ENCODE data around the gene CALCOCO2.
"Not testable (repeated sequence)": the region's sequence is repeated elsewhere in the genome, so short reads cannot be mapped to it uniquely, and the experiment has no call there.

Gene CALCOCO2, protein sequence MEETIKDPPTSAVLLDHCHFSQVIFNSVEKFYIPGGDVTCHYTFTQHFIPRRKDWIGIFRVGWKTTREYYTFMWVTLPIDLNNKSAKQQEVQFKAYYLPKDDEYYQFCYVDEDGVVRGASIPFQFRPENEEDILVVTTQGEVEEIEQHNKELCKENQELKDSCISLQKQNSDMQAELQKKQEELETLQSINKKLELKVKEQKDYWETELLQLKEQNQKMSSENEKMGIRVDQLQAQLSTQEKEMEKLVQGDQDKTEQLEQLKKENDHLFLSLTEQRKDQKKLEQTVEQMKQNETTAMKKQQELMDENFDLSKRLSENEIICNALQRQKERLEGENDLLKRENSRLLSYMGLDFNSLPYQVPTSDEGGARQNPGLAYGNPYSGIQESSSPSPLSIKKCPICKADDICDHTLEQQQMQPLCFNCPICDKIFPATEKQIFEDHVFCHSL

DNA sequence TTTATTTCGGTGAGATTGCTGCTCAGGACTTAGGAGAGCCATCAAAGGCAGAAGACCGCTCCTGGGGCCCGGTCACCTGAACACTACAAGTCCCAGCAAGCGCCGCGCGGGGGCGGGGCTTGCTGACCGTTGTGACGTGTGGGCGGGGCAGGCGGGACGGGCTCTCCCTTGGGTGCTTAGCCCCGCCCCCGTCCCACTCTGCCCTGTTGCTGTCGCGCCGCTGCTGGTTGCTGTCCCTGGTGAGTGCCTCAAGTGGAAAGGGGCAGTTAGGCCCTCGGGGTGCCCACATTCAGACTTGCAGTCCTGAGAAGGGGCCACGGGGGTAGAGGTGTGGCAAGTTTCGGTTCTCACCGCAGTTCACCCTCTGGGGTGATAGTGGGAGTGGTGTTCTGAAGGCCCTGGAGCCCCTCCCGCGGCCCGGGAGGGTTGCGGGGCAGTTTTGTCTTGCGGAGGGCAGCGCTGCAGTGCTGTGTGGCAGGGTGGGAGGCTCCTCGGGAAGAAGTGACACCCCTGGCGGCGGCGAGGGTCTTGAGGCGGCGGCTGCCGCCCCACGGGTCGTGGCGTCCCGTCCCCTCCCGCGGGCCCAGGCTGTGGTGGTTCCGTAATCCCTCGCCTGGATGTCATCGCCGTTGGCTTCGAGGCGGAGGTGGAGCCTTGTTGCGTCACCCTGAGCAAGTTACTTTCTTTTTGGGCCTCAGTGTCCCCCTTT is at the start of gene CALCOCO2:
Gene CALCOCO2 (plus strand): TSS at position 196 of the 709 bp plus-strand sequence. CDS start 10,673 bp downstream, outside the sequence.
- DNase-seq (ENCODE audit: low read depth) = peak; percentile 75

DNA sequence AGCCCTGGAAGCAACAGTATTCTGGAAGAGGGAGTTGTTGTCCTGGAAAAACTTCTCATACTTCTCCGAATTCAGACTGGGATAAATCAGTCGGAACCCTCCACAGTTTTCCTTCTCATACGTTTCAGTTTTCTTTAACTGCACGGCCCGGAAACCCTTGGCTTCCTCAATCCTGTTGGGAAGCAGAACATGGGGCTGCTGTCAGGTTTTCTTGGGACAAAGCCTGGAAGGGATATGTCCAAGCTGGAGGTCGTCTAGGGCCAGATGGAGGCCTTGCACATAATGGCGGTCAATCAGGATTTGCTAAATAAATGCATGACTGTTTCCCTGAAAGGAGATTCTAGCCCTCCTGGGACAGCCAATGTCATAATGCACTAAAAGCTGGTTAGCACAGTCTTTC is 43.0 kb upstream of the CALCOCO2 start:
- no peak for DNase-seq (ENCODE audit: low read depth)

DNA sequence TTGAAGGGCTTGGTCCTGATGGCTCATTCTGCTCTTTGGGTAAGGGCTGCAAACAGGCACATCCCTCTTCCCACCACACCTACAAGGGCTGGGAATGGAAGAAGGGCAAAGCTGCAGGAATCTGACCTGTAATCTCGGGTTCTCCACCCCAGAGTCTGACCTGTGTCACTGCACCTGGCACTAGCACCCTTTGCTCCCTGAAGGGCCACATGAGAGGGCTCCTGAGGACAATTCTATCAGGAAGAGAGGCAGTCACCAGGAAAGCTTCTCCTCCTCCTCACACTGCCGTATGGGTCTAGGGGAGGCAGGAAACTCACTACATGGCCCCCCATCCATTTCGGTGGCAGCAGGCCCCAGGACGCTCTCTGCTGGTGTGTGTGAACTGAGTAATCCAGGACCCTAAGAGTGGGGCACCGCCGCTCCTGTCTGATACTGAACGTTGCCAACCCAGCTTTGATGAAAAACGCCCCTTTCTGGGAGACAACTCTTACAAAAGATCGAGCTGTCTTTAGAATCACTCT is 40.2 kb upstream of the CALCOCO2 start:
- no peak for DNase-seq (ENCODE audit: low read depth)

DNA sequence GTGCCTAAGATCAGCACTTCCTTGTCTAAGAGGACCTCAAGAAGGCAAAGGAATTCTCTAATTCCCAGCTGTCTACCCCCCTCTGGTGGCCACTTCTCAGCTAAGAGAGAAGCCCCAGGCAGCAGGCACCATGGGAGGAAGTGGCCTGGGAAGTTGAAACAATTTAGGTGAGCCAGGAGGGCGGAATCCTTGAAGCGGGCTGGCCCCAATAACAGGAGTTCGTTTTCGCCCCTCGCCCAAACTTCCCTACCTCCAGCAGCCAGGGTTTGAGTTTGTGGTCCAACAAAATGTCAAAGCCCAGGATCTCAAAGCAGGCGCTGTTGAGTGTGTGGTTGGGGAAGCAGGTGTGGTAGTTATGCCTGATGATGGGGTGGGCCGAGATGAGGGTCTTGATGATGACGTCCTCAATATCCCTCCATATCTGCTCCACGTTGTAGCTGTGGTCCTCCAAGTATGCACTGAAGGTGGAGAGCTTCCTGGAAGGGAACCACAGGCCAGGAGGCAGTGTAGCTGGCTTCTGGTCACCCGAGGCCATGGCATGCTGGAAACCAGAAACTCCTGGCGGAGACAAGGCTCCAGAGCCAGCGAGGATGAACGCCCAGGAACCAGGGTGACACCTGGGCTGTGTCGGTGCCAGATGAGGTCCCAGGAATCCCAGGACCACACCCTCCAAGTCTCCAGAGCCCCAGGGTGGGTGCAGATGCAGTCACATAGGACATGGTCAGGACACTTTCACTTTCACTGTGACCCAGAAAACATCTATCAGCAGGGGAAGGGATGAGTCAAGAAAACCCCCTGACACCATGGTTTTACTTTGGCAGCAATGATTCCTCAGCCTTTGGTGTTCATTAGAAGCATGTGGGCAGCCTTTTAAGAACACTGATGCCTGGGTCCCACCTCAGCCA is 39.5 kb upstream of the CALCOCO2 start:
- no peak for DNase-seq (ENCODE audit: low read depth)

DNA sequence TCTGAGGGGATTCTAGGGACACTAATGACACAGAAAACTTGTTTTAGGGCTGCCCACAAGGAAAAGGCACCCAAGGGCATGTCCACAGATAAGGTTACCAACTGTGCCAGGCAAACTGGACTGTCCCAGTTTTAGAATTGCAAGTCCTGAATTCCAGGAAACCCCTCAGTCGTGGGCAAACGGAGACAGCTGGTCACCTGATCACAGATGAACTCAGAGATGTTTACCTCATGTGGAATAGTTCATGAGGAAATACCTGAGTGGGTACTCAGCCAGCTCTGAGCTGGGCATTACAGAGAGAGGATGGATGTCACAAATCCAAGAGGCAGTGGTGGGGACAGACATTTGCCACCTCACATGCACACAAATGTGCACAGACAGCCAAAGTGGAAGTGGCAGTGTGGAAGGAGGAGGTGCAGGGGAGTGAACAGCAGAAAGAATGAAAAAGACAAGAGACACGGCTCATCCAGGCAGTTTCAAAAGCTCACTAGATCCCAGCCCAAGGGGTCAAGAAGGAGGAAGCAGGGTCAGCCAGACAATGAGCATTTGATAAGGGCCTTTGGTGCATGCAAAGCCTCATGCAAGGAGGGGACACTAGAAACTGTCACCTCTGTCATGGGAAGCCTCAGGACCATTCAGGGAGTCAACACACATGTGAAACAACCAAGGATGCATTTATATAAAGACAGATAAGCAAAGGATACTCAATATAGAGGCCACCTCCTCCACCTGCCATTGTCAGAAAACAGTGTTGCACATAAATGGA is 38.6 kb upstream of the CALCOCO2 start:
- DNase-seq (ENCODE audit: low read depth) = no peak

DNA sequence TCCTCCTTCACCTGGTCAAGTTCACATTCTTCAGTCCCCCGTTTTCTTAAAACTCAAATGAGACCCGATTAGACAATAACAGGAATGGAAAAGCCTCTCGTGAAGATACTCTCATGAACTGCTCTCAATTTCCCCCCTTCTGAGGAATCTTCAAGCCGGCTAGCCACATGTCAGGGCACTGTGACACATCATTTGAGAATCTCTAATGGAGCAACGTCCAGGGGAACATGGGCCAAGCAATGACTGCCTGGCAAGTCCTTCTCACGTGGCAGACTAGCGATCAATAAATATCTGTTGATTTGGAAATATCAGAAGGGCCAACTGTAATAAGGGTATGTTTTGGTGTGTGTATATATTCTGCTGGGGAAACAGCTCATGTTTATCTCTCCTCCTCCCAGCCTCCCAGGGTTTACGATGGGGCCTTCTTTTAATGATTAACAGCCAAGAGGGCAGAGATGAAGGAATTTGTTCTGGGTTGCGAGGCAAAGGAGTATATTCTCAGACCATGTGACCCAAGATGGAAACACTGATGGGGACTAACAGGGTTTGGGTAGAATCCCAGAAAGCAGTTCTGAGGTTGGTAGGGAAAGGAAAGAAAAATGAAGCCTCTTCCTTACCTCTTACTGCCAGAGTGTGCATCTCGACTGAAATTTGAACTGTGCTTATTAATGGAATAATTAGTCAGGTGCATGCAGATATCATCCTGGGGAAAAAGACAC is 35.2 kb upstream of the CALCOCO2 start:
- DNase-seq (ENCODE audit: low read depth) = no peak

DNA sequence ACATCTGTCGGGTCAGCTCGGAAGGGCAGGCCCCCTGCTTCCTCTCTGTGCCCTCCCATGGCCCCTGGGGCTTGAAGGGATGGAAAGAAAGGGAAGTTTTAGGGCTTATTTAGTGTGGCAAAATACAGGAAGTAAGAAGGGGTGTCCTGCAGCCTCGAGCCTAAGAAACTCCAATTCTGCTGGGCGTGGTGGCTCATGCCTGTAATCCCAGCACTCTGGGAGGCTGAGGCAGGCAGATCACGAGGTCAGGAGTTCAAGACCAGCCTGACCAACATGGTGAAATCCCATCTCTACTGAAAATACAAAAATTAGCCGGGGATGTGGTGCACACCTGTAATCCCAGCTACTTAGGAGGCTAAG is 34.7 kb upstream of the CALCOCO2 start:
- not testable (repeated sequence) for DNase-seq (ENCODE audit: low read depth)

DNA sequence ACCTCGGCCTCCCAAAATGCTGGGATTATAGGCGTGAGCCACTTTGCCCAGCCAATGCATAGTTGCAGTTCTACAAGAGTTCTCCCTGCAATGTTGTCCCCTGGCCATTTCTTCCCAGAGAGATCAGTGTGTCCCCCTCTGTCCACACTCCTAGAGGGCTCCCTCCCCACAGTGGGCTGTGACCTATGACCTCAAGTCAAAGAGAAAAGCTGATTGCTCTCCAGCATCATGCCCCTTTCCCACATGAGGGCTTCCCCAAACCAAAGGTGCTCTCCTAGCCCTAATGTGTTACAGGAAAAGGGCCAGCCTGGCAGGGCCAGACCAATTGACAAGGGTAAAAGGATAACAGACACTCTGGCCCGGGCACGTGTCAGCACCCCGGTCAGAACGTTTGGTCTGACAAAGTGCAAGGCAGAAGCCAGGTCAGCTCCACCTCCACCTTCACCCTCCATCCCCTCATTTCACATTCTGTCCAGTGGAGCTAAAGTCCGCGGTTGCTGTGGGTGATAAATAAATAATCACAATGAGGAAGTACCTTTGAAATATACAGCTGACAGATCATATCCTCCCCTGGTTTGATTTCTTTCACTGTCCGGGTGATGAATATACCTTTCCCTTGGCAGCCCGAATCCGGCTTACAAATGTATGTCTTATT is 31.6 kb upstream of the CALCOCO2 start:
- DNase-seq (ENCODE audit: low read depth) = no peak

DNA sequence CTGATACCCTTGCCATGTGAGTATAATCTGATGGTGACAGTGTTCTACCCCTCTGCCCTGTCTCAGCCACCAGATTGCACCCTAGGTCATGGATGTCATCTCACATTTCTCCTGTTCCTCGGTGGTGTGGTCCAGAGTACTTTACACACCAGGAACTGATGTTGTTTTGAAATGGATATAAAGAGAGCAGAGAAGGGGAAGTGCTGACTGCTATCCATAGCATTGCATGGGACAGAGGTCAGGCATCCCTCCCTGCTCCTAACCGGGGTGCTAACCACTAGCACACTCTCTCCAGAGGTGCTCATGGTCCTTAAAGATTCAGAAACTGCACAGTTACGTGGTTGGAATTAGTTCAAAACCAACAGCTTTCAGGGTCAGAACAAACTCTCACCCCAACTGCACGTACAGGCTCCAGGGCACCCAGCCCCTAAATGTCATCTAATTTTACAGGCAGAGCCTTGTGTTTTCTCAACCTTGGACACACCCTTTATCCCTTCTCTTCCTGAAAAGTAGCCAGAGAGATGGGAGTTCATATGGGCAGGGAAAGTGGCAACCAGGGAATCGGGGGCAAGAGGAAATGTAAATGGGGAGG is 30.1 kb upstream of the CALCOCO2 start:
- DNase-seq (ENCODE audit: low read depth) = no peak

DNA sequence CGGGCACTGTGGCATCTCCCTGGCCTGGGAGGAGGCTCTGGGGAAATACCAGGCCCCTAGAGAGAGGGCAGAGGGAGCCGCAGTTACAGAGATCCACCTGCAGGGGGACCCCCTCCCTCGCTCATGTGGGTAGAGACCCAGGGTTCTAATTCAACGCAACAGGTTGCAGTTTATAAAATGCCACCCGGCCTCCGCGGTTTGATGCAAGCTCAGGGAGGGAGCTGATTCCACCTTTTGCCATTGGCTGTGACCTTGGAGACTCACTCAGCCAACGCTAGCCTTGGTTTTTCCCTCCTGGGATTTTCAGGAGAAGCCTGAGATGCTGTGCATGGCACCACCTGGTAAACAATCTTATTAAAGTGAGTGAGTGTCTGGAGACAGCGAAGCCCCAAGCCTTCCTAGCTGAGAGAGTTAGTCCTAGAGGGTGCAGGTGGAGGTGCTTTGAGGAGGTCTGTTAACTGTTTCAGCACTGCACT is 25.9 kb upstream of the CALCOCO2 start:
- peak; percentile 46 for DNase-seq (ENCODE audit: low read depth)

DNA sequence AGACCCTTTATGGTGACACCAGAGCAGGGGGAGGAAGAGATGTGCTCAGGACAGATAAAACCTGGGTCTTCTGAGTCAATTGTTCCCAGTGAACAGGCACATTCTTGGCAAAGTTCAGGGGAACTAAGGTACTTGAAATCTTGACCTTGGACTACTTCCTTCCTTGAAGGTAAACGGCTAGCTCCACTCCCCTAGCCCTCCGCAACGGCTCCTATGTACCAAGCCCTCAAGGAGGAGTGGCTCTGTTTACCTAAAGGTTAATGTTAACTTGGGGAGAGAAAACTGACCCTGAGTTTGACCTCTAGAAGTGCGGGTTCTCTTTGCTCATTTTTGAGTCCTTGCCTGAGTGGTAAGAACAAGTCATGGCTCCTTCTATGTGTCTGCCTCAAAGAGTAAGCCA is 21.7 kb upstream of the CALCOCO2 start:
- no peak for DNase-seq (ENCODE audit: low read depth)

DNA sequence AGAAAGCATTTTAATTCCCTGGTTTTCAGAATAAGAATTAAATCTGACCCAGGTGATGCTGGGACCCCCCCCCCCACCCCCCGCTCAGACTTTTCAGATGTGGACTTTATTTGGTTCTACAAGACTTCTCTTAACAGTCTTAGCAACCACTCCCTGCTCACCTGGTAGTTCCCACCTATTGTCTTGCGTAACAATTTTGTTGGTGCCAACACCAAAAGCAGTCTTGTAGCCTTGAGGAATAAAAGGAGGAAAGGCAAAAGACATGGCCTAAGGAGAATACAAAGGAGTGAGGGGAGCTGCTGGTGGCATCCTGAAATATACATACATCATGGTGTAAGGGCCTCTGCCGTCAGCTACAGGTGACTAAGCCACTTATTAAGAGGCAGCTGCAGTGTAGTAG is 18.8 kb upstream of the CALCOCO2 start:
- no peak for DNase-seq (ENCODE audit: low read depth)

DNA sequence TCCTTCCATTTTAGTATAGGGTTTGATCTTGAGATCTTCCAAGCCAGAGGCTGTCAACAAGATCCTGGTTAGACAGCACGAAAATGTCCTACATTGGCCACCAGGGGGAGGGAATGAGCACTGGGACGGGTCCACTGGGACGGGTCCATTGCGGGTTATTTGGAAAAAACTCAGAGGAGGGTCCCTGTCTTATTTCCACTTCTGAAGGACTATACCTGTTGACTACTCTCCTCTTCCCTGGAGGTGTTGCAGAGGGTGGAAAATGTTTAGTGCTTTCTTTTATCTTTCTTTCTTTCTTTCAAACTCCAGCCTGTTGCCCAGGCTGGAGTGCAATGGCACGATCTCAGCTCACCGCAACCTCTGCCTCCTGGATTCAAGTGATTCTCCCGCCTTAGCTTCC is 16.3 kb upstream of the CALCOCO2 start:
- peak; percentile 45 for DNase-seq (ENCODE audit: low read depth)

DNA sequence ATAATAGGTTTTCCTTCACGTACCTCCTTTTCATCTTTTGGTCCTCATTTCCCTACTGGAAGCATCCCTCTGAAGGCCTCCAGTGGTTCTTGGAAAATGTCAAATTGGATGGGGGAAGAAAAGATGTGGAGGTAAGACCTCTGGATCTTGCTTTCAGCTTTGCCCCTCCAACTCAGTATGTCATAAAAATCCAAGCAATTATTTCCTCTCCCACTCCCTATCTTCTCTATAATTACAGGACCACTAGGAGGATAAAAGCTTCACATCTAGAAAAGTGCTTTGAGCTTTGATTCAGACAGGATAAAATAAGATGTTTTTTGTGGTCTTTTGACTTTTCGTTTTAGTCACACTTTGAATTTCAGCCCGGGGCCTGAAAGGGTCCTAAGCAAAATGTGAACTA is 15.5 kb upstream of the CALCOCO2 start:
- DNase-seq (ENCODE audit: low read depth) = no peak

DNA sequence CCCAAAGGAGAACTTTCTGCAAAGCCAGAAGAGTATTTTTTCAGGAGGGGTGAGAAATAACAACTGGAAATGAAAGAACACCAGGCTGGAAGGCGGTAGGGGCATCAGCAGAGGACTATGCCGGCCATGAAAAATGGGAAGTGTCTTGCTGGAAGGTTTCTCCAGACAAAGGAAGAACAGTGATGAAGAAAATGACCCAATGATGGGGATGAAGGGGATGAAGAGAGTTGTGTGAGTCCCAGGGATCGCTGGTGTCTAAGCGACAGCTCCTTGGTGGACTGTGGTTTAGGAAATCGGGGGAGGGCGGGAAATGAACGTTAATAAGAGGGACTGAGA is 14.4 kb upstream of the CALCOCO2 start:
- no peak for DNase-seq (ENCODE audit: low read depth)

DNA sequence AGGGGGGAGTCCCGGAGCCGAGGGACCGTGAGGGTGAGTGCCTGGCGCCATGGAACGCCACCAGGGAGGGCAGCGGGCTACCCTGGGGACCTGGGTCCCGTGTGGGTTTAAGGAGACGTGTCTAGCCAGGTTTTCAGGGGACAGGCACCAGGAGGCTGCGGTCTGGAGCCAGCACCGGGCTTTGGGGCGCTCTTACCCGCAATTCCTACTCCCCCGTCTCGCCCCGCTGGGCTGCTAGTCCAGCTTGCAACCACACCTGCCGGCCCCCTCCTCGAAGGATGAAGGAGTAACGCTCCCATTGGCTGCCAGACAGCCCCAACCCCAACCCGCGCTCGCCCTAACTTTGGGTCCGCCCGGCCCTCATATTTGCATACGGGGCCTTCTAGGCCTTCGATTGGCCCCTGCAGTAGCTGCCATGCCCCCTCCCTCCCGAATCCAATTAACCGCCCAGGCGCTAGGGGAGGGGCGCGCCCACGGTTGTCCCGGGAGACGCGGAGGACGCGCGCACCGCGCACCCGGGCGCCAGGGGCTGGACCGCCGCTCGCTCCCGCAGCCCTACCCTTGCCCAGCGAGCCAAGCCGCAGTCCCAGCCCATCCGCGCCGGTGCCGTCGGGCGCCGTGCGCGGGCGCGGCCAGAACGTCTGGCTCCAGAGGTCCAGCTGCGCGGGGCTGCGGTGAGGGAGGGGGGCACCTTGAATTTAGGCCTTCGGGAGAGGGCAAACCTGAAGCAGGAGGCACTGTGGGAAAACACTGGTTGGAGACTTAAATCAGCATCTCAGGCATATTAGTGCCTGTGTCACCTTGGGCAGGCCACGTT is 13.9 kb upstream of the CALCOCO2 start, which contains the start of gene TTLL6:
Gene TTLL6 (minus strand): TSS at position 456 of the 817 bp plus-strand sequence. CDS start 157 bp downstream, at position 299.
- peak; percentile 43 for DNase-seq (ENCODE audit: low read depth)

DNA sequence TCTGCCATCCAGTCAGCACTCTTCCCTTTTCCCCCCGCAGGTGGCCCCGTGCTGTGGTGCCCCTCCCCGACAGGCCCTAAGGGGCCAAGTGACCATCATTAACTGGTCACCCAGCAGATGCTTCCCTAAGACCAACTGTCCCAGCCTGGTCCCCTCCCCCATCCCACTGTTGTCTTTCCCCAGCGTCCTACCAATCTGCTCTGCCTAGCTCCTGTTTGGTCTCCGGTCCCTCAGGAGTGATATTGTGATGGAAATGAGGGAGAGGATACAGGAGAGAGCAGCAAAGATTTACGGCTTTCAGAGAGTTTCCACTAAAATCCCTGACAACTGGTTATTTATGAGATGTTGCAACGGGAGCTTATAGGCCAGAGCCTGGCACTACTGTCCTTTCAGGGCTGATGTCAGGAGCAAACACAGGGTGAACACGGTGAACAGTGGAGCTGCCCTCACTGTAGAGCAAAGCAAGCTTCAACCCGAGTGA is 12.4 kb upstream of the CALCOCO2 start:
- DNase-seq (ENCODE audit: low read depth) = no peak

DNA sequence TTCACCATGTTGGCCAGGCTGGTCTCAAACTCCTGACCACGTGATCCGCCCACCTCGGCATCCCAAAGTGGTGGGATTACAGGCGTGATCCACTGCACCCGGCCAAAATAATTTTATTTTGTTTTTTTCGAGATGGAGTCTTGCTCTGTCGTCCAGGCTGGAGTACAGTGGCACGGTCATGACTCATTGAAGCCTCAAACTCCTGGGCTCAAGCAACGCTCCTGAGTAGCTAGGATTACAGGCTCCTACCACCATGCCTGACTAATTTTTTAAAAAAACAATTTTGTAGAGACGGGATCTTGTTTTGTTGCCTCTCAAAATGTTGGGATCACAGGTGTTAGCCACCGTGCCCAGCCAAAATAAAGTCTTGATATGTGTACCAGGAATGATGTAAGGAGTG is 11.4 kb upstream of the CALCOCO2 start:
- no peak for DNase-seq (ENCODE audit: low read depth)

DNA sequence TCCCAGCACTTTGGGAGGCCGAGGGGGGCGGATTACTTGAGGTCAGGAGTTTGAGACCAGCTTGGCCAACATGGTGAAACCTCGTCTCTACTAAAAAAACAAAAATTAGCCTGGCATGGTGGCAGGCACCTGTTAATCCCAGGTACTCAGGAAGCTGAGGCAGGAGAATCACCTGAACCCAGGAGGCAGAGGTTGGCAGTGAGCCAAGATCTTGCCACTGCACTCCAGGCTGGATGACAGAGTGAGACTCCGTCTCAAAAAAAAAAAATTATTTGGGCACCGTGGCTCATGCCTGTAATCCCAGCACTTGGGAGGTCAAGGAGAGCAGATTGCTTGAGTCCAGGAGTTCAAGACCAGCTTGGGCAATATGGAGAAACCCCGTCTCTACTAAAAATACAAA is 9.9 kb upstream of the CALCOCO2 start:
- not testable (repeated sequence) for DNase-seq (ENCODE audit: low read depth)
